Activated naive CD8-positive, alpha-beta T cell treated with anti-CD3 and anti-CD28 coated beads, Interleukin-2, amount 10 ng/mL, durations not matched to agents 7 days and 5 days (primary cell): Measurements from ENCODE around the gene FAM234B. TPM values are rescaled to one million over a fixed set of nuclear protein-coding genes. Genes with fewer than 3 reads are reported as not detected.
"Not testable (repeated sequence)": the region's sequence is repeated elsewhere in the genome, so short reads cannot be mapped to it uniquely, and the experiment has no call there.

Source experiments
- ATAC-seq: fragments of 150-1000 bp; cut with Tn5 transposase; one replicate; pipeline ENCODE4 v1.10.0; 2021; ENCODE audit warnings: low read depth, moderate library complexity
- POLR2A ChIA-PET: fragments of 350-600 bp; sonication (Branson Sonifier 250); formaldehyde crosslinking; loops from one replicate; lab custom pipeline; 2021; ENCODE audit warnings: antibody characterized with exemption; lab: Charles Lee
- DNase-seq: peaks from one replicate; pipeline ENCODE4 v3.0.0; 2021
- H3K27ac Mint-ChIP-seq: one replicate; pipeline ENCODE4 v1.8.0; 2022; ENCODE audit warnings: mild to moderate bottlenecking, mixed read lengths
- H3K27me3 Mint-ChIP-seq: one replicate; pipeline ENCODE4 v1.8.0; 2022; ENCODE audit warnings: mild to moderate bottlenecking, moderate library complexity, mixed read lengths
- H3K36me3 Mint-ChIP-seq: one replicate; pipeline ENCODE4 v1.8.0; 2021; ENCODE audit warnings: mild to moderate bottlenecking, mixed read lengths
- H3K4me1 Mint-ChIP-seq: one replicate; pipeline ENCODE4 v1.8.0; 2021; ENCODE audit warnings: mixed read lengths
- H3K4me3 Mint-ChIP-seq: one replicate; pipeline ENCODE4 v1.8.0; 2022; ENCODE audit warnings: mild to moderate bottlenecking, moderate library complexity, mixed read lengths
- H3K9me3 Mint-ChIP-seq: one replicate; pipeline ENCODE4 v1.8.0; 2021; ENCODE audit warnings: mixed read lengths
- total RNA-seq, 2 experiments: library from RNA; stranded (reverse); gene quantifications; one replicate each; pipeline ENCODE4 v1.2.3, GENCODE V29; 2021

The FAM234B gene
- total RNA-seq, 2 experiments from 2014 or later, result 5.1 to 6.8 TPM

GRCh38 chr12:13030541-13031291 lies 13.5 kb upstream of the FAM234B start:
- H3K9me3 Mint-ChIP-seq, result no peaks in the 10 kb centered on the region
- ATAC-seq (no peak), DNase-seq (no peak)
- no peak overlapping the region for H3K27ac Mint-ChIP-seq
- H3K4me1 Mint-ChIP-seq, result no peaks in the 10 kb centered on the region
- POLR2A ChIA-PET, result interaction anchor here (0.6 kb wide), 1 partner anchor 1901 kb away, joined by 3 read pairs; no protein-coding TSS in a partner anchor
- H3K4me3 Mint-ChIP-seq, result no peak overlapping the region
- no peaks in the 10 kb centered on the region for H3K36me3 Mint-ChIP-seq
- H3K27me3 Mint-ChIP-seq, result peaks cover 20% of the 10 kb centered on the region

DNA sequence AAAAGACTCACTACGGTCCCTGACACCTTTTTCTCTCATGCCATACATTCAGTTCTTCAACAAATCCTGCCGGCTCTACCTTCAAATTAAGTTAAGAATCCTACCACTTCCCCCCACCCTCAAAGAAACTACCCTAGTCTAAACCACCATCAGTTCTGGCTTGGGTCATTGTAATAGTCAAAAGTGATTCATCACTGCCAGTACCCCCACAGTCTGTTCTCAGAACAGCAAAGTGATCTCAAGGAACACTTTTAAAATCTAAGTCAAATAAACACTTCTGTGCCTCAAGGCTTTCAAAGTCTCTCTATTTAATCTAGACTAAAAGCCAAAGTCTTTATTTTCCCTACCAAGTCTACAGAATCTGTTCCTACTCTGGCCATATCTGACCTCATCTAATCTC lies 12.0 kb upstream of the FAM234B start:
- peaks cover 9% of the 10 kb centered on the region for H3K27me3 Mint-ChIP-seq
- no peak overlapping the region for H3K4me3 Mint-ChIP-seq
- no peak overlapping the region for H3K27ac Mint-ChIP-seq
- DNase-seq (no peak), ATAC-seq (no peak)
- H3K36me3 Mint-ChIP-seq, result no peaks in the 10 kb centered on the region
- POLR2A ChIA-PET, result no interaction called here
- H3K4me1 Mint-ChIP-seq, result no peaks in the 10 kb centered on the region
- no peaks in the 10 kb centered on the region for H3K9me3 Mint-ChIP-seq

GRCh38 chr12:13033476-13033875 lies 10.7 kb upstream of the FAM234B start:
- no peak for ATAC-seq
- Mint-ChIP-seq H3K9me3 (no peaks in the 10 kb centered on the region), H3K4me1 (no peaks in the 10 kb centered on the region), H3K4me3 (no peak overlapping the region), H3K27me3 (peaks cover 12% of the 10 kb centered on the region), H3K27ac (no peak overlapping the region), H3K36me3 (no peaks in the 10 kb centered on the region)
- POLR2A ChIA-PET, result no interaction called here
- DNase-seq, result no peak

DNA sequence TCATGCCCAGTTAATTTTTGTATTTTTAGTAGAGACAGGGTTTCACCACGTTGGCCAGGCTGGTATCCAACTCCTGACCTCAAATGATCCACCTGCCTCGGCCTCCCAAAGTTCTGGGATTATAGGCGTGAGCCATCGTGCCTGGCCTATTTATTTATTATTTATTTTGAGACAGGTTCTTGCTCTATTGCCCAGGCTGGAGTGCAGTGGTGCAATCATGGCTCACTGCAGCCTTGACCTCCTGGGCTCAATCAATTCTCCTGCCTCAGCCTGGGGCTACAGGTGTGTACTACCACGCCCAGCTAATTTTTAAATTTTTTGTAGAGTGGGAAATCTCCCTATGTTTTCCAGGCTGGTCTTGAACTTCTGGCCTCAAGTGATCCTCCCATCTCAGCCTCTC lies 8.8 kb upstream of the FAM234B start:
- H3K36me3 Mint-ChIP-seq, H3K9me3 Mint-ChIP-seq, H3K27me3 Mint-ChIP-seq, ATAC-seq, DNase-seq, H3K27ac Mint-ChIP-seq, H3K4me1 Mint-ChIP-seq, H3K4me3 Mint-ChIP-seq: not testable (repeated sequence)
- POLR2A ChIA-PET, result interaction anchor here (0.6 to 0.7 kb wide), 2 partner anchors 196 to 678 kb away, joined by 3 read pairs; partner anchors contain the start of gene BORCS5

DNA sequence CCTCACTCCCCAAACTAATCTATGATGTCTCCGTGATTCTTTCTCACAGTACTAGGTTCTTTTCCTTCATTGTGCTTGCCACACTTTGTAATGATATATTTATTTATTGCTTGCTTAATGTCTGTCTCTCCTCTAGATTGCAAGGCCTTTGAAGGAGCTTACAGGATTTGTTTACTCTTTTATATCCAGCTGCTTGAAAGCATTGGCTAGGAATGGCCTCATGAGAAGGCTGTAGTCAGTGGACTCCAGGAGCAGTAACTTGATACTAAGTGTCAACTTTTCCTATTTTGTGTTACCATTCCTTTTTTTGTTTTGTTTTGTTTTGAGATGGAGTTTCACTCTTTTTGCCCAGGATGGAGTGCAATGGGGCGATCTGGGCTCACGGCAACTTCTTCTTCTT lies 7.3 kb upstream of the FAM234B start:
- POLR2A ChIA-PET, result no interaction called here
- Mint-ChIP-seq H3K36me3 (no peaks in the 10 kb centered on the region), H3K4me1 (no peaks in the 10 kb centered on the region), H3K4me3 (no peak overlapping the region), H3K27ac (no peak overlapping the region), H3K9me3 (no peaks in the 10 kb centered on the region), H3K27me3 (peaks cover 12% of the 10 kb centered on the region)
- no peak for DNase-seq
- no peak for ATAC-seq

GRCh38 chr12:13038491-13039161 lies 5.6 kb upstream of the FAM234B start:
- H3K9me3 Mint-ChIP-seq, result no peaks in the 10 kb centered on the region
- POLR2A ChIA-PET, result no interaction called here
- no peaks in the 10 kb centered on the region for H3K36me3 Mint-ChIP-seq
- H3K4me3 Mint-ChIP-seq, result no peak overlapping the region
- H3K27me3 Mint-ChIP-seq, result peaks cover 22% of the 10 kb centered on the region
- DNase-seq, result no peak
- no peaks in the 10 kb centered on the region for H3K4me1 Mint-ChIP-seq
- H3K27ac Mint-ChIP-seq, result no peak overlapping the region
- ATAC-seq, result no peak

- Mint-ChIP-seq H3K36me3 (no peaks in the 10 kb centered on the region), H3K27me3 (peaks cover 22% of the 10 kb centered on the region), H3K4me3 (no peak overlapping the region), H3K27ac (no peak overlapping the region), H3K9me3 (no peaks in the 10 kb centered on the region), H3K4me1 (no peaks in the 10 kb centered on the region)
- ATAC-seq, result no peak
- DNase-seq, result no peak
- POLR2A ChIA-PET, result no interaction called here
Measured at GRCh38 chr12:13039328-13039956, 4.7 kb upstream of the FAM234B start.

- Mint-ChIP-seq H3K36me3 (no peaks in the 10 kb centered on the region), H3K9me3 (no peaks in the 10 kb centered on the region), H3K27ac (no peak overlapping the region), H3K27me3 (peaks cover 22% of the 10 kb centered on the region), H3K4me1 (peaks cover 8% of the 10 kb centered on the region), H3K4me3 (no peak overlapping the region)
- ATAC-seq (no peak), DNase-seq (no peak)
- POLR2A ChIA-PET, result no interaction called here
Measured at GRCh38 chr12:13041224-13041623, 3.0 kb upstream of the FAM234B start.

DNA sequence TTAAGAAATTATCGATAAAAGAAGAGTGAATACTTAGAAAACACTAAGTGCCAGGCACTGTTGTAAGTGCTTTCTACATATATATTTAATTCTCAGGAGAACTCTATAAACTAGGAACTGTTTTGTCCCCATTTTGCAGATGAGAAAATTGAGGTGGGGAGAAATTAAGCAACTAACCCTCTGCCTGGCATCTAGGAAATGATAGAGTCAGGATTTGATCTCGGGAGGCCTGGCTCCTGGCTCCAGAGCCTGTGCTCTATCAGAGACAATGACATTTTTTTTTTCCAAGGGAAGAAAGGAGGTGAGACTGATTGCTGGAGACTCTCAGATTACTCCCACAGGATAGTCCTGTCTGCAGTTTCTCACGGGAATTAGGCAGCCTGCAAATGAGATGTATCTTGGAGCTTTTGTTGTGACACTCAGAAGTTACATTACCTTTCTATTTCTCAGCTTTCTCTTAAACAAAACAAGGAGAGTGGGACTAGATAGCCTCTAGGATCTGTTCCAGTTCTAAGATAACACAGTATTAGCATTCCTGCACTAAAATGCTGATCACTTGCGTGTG lies 1.4 kb upstream of the FAM234B start:
- POLR2A ChIA-PET, result no interaction called here
- Mint-ChIP-seq H3K36me3 (no peaks in the 10 kb centered on the region), H3K4me3 (no peak overlapping the region), H3K27ac (no peak overlapping the region), H3K27me3 (peaks cover 20% of the 10 kb centered on the region), H3K4me1 (peaks cover 9% of the 10 kb centered on the region), H3K9me3 (no peaks in the 10 kb centered on the region)
- ATAC-seq, result no peak
- DNase-seq, result no peak

DNA sequence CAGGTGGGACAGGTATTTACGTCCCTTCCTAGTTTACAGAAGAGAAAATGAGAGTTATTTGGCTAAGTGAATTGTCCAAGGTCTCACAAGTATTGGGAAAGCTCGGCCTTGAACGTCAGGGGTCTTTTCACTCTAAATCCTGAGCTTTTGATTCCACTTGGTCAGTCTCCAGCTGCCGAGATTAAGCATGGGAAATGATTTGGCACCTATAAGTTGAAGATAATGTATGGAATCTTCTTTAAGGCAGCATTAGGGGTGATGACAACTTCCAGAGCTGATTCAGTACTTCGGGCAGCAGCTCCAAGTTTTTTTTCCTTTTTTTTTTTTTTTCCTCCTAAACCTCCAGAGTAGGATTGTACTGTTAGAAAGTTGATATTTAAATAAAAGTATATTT lies 722 bp downstream of the FAM234B start:
- DNase-seq (no peak), ATAC-seq (no peak)
- Mint-ChIP-seq H3K4me3 (peak overlapping the region; percentile 85), H3K27me3 (peaks cover 20% of the 10 kb centered on the region), H3K36me3 (peaks cover 1% of the 10 kb centered on the region), H3K27ac (no peak overlapping the region), H3K4me1 (peaks cover 9% of the 10 kb centered on the region), H3K9me3 (no peaks in the 10 kb centered on the region)
- POLR2A ChIA-PET, result interaction anchor here (0.7 to 1.4 kb wide), 2 partner anchors 11 to 254 kb away, joined by 3 to 5 read pairs; no protein-coding TSS in a partner anchor

DNA sequence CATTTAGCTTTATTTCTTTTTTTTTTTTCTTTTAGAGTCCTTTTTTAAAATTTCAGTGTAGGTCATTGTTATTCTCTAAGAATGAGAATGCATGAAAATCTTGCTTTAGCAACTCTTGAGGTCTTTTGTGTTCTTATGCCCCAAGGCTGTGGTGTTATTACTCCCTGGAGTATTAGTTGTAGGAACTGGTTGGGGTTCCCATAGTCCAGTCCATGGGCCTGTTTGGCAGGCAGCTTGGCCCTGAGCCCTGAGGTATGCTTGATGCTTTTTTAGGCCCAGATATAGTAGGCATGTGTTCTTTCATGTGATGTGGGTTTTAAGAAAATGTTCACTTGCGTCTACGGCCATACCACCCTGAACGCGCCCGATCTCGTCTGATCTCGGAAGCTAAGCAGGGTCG lies 1.6 kb downstream of the FAM234B start:
- ATAC-seq (no peak), DNase-seq (no peak)
- Mint-ChIP-seq H3K4me1 (peaks cover 9% of the 10 kb centered on the region), H3K36me3 (peaks cover 1% of the 10 kb centered on the region), H3K4me3 (no peak overlapping the region), H3K27me3 (peaks cover 15% of the 10 kb centered on the region), H3K27ac (no peak overlapping the region), H3K9me3 (no peaks in the 10 kb centered on the region)
- POLR2A ChIA-PET, result interaction anchor here (0.6 to 1.4 kb wide), 2 partner anchors 10 to 155 kb away, joined by 3 read pairs; no protein-coding TSS in a partner anchor

- POLR2A ChIA-PET, result no interaction called here
- Mint-ChIP-seq H3K9me3 (no peaks in the 10 kb centered on the region), H3K4me1 (peaks cover 9% of the 10 kb centered on the region), H3K4me3 (no peak overlapping the region), H3K27me3 (peaks cover 10% of the 10 kb centered on the region), H3K36me3 (peaks cover 1% of the 10 kb centered on the region), H3K27ac (no peak overlapping the region)
- ATAC-seq (no peak), DNase-seq (no peak)
Measured at GRCh38 chr12:13046964-13047363, 2.8 kb downstream of the FAM234B start.

- H3K4me1 Mint-ChIP-seq, result peaks cover 12% of the 10 kb centered on the region
- peaks cover 13% of the 10 kb centered on the region for H3K9me3 Mint-ChIP-seq
- DNase-seq (no peak), ATAC-seq (no peak)
- H3K4me3 Mint-ChIP-seq, result no peak overlapping the region
- no peak overlapping the region for H3K27ac Mint-ChIP-seq
- H3K36me3 Mint-ChIP-seq, result peaks cover 10% of the 10 kb centered on the region
- POLR2A ChIA-PET, result no interaction called here
- no peaks in the 10 kb centered on the region for H3K27me3 Mint-ChIP-seq
Measured at GRCh38 chr12:13049816-13050215, 5.6 kb downstream of the FAM234B start.
